PC-3 (cell line): Measurements from ENCODE around the gene KCNH6. TPM values are rescaled to one million over a fixed set of nuclear protein-coding genes. Genes with fewer than 3 reads are reported as not detected.

Experiments
- ATAC-seq: fragments of 200-7000 bp; cut with Tn5 transposase; 2 replicates; pipeline ENCODE4 v1.9.1; 2020; ENCODE audit warnings: mild to moderate bottlenecking, moderate library complexity
- BruUV-seq: library from RNA; stranded (reverse); fragments of 400-500 nt; replicated peaks from 2 replicates; lab custom pipeline; 2021; lab: Mats Ljungman, UMichigan
- CTCF ChIA-PET: fragments of 300-600 bp; sonication (Branson Sonifier 250); formaldehyde crosslinking; loops from one replicate; lab custom pipeline; 2022; ENCODE audit warnings: antibody characterized with exemption; lab: Charles Lee
- POLR2A ChIA-PET: fragments of 300-600 bp; sonication (Branson Sonifier 250); formaldehyde crosslinking; loops from one replicate; lab custom pipeline; 2022; ENCODE audit warnings: antibody characterized with exemption; ENCODE audit not compliant: unreplicated experiment; lab: Charles Lee
- DNase-seq: peaks from one replicate; pipeline ENCODE4 v3.0.0-alpha.2; 2015
- H2AFZ ChIP-seq: fragments of 300-600 bp; sonication (generic); 2 replicates; pipeline ENCODE4 v1.6.0; 2016; ENCODE audit warnings: antibody characterized with exemption, low read length
- H3F3A ChIP-seq: fragments of 300-600 bp; sonication (generic); one replicate; pipeline ENCODE4 v1.6.0; 2017; ENCODE audit warnings: antibody characterized with exemption, low read length, control low read depth, mild to moderate bottlenecking; ENCODE audit not compliant: unreplicated experiment
- H3K27ac ChIP-seq: fragments of 300-600 bp; sonication (generic); 2 replicates; pipeline ENCODE4 v1.5.1; 2016; ENCODE audit warnings: mild to moderate bottlenecking, low read length
- H3K27me3 ChIP-seq: fragments of 300-600 bp; sonication (generic); 2 replicates; pipeline ENCODE4 v1.6.1; 2016; ENCODE audit warnings: low read length, mixed read lengths
- H3K36me3 ChIP-seq: fragments of 300-600 bp; sonication (generic); 2 replicates; pipeline ENCODE4 v1.6.1; 2016; ENCODE audit warnings: low read depth, mixed run types, low read length, mixed read lengths
- H3K4me1 ChIP-seq: fragments of 300-600 bp; sonication (generic); 2 replicates; pipeline ENCODE4 v1.5.1; 2016; ENCODE audit warnings: low read length; ENCODE audit not compliant: insufficient read depth
- H3K4me2 ChIP-seq: fragments of 300-600 bp; sonication (generic); 2 replicates; pipeline ENCODE4 v1.6.0; 2016; ENCODE audit warnings: low read length
- H3K4me3 ChIP-seq: fragments of 300-600 bp; sonication (generic); 2 replicates; pipeline ENCODE4 v1.5.1; 2016; ENCODE audit warnings: mild to moderate bottlenecking, low read length, mixed read lengths
- H3K79me2 ChIP-seq: fragments of 300-600 bp; sonication (generic); 2 replicates; pipeline ENCODE4 v1.6.1; 2017; ENCODE audit warnings: low read length, mixed read lengths
- H3K9ac ChIP-seq: fragments of 300-600 bp; sonication (generic); 2 replicates; pipeline ENCODE4 v1.6.0; 2016; ENCODE audit warnings: mild to moderate bottlenecking, low read length
- H3K9me2 ChIP-seq: fragments of 300-600 bp; sonication (generic); replicated peaks from 2 replicates; pipeline ENCODE4 v1.6.1; 2016; ENCODE audit warnings: mixed run types, low read length, mixed read lengths
- H3K9me3 ChIP-seq: fragments of 300-600 bp; sonication (generic); 2 replicates; pipeline ENCODE4 v1.6.1; 2016; ENCODE audit warnings: low read length, mixed read lengths
- H4K20me1 ChIP-seq: fragments of 300-600 bp; sonication (generic); 2 replicates; pipeline ENCODE4 v1.6.1; 2016; ENCODE audit warnings: low read length, mixed read lengths
- CTCF ChIP-seq: fragments of 300-600 bp; sonication (generic); conservative IDR thresholded peaks from 2 replicates; pipeline ENCODE4 v1.5.1; 2017; ENCODE audit warnings: antibody characterized with exemption, low read depth, mild to moderate bottlenecking, low read length
- EZH2 ChIP-seq: fragments of 300-600 bp; sonication (generic); IDR thresholded peaks from one replicate; pipeline ENCODE4 v1.6.1; 2017; ENCODE audit warnings: antibody characterized with exemption, mild to moderate bottlenecking, low read length; ENCODE audit not compliant: unreplicated experiment
- EZH2phosphoT487 ChIP-seq: fragments of 300-600 bp; sonication (generic); IDR thresholded peaks from 2 replicates; pipeline ENCODE4 v1.6.1; 2018; ENCODE audit warnings: mild to moderate bottlenecking, antibody characterized with exemption, low read length, borderline replicate concordance
- intact Hi-C: fragments of 100-400 bp; cut with micrococcal nuclease; formaldehyde crosslinking; loops from 2 replicates; pipeline ENCODE4 v1.9.0; 2023
- total RNA-seq: library from RNA; depleted of rRNA; stranded (reverse); fragments of >200 nt; gene quantifications from 2 replicates; pipeline ENCODE4 v1.2.3, GENCODE V29; 2014

KCNH6 gene
- total RNA-seq, 1 experiment from 2014 or later: not detected

GRCh38 chr17:63512896-63513644, 10.1 kb upstream of the KCNH6 start:
- no peak for TF ChIP-seq CTCF
- no peak for TF ChIP-seq EZH2
- no peak for TF ChIP-seq EZH2phosphoT487
- Histone ChIP-seq H3K9me3 (no peaks in the 10 kb centered on the region), H2AFZ (no peak overlapping the region), H3K4me3 (no peak overlapping the region), H3K27me3 (no peaks in the 10 kb centered on the region), H3K27ac (no peak overlapping the region), H3K9me2 (no peaks in the 10 kb centered on the region), H3K9ac (no peak overlapping the region), H3K4me2 (no peak overlapping the region), H3K79me2 (no peaks in the 10 kb centered on the region), H3K36me3 (no peaks in the 10 kb centered on the region), H3F3A (no peaks in the 10 kb centered on the region), H4K20me1 (no peaks in the 10 kb centered on the region), H3K4me1 (peaks cover 14% of the 10 kb centered on the region)
- intact Hi-C loops: no loop called here
- ATAC-seq (no peak), DNase-seq (no peak)
- no TSS peak for BruUV-seq
- CTCF ChIA-PET: no interaction called here
- POLR2A ChIA-PET: no interaction called here

- Histone ChIP-seq H3K4me3 (no peak overlapping the region), H4K20me1 (no peaks in the 10 kb centered on the region), H3K4me2 (no peak overlapping the region), H2AFZ (no peak overlapping the region), H3F3A (no peaks in the 10 kb centered on the region), H3K9me3 (no peaks in the 10 kb centered on the region), H3K4me1 (peaks cover 14% of the 10 kb centered on the region), H3K36me3 (no peaks in the 10 kb centered on the region), H3K79me2 (no peaks in the 10 kb centered on the region), H3K9ac (no peak overlapping the region), H3K27ac (no peak overlapping the region), H3K27me3 (no peaks in the 10 kb centered on the region), H3K9me2 (no peaks in the 10 kb centered on the region)
- ChIA-PET CTCF (no interaction called here), POLR2A (no interaction called here)
- TF ChIP-seq EZH2: no peak
- no peak for TF ChIP-seq EZH2phosphoT487
- no peak for TF ChIP-seq CTCF
- intact Hi-C loops: no loop called here
- BruUV-seq: no TSS peak
- DNase-seq: no peak
- no peak for ATAC-seq
Observed at GRCh38 chr17:63514477-63514876, 8.7 kb upstream of the KCNH6 start.

DNA sequence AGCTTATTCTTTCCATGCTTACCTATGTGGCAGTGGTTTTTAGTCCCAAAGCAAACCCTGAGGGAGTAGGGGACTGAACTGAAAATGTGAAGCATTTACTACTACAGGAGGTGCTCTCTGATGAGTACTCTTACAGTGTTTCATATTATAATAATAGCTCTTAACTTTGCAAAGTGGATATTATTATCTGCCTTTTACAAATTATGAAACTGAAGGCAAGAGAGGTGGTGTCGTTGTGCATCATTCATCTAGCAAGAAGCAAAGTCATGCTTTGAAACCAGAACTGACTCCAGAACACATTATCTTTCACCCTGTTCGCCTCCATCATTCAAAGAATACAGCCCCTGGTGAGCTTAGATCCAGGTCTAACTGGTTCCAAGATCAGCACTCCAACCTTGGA, 8.2 kb upstream of the KCNH6 start:
- no peak overlapping the region for H3K4me2 ChIP-seq
- CTCF ChIA-PET: no interaction called here
- BruUV-seq: no TSS peak
- H3K9me2 ChIP-seq: no peaks in the 10 kb centered on the region
- no peaks in the 10 kb centered on the region for H3K27me3 ChIP-seq
- no peak for ATAC-seq
- no peak overlapping the region for H3K27ac ChIP-seq
- no peaks in the 10 kb centered on the region for H3F3A ChIP-seq
- no peak overlapping the region for H3K4me3 ChIP-seq
- intact Hi-C loops: no loop called here
- no peaks in the 10 kb centered on the region for H4K20me1 ChIP-seq
- H3K9ac ChIP-seq: no peak overlapping the region
- no peak overlapping the region for H2AFZ ChIP-seq
- peaks cover 14% of the 10 kb centered on the region for H3K4me1 ChIP-seq
- no peak for DNase-seq
- TF ChIP-seq EZH2phosphoT487 (no peak), EZH2 (no peak), CTCF (no peak)
- no peaks in the 10 kb centered on the region for H3K36me3 ChIP-seq
- no peaks in the 10 kb centered on the region for H3K79me2 ChIP-seq
- POLR2A ChIA-PET: no interaction called here
- H3K9me3 ChIP-seq: no peaks in the 10 kb centered on the region
